GM19043 (cell line): ENCODE results near the gene ASIC2.

Source experiments
- ATAC-seq: cut with Tn5 transposase; IDR thresholded peaks from one replicate; pipeline ENCODE4 v1.9.1; 2021; ENCODE audit warnings: low read depth; ENCODE audit not compliant: unreplicated experiment

Gene ASIC2

GRCh38 chr17:33082529-33083173, 210.4 kb downstream of the ASIC2 start:
- no peak for ATAC-seq

- no peak for ATAC-seq
Observed at GRCh38 chr17:33080091-33080490, 213.0 kb downstream of the ASIC2 start.

- ATAC-seq: no peak
Observed at GRCh38 chr17:33079201-33079600, 213.9 kb downstream of the ASIC2 start.

DNA sequence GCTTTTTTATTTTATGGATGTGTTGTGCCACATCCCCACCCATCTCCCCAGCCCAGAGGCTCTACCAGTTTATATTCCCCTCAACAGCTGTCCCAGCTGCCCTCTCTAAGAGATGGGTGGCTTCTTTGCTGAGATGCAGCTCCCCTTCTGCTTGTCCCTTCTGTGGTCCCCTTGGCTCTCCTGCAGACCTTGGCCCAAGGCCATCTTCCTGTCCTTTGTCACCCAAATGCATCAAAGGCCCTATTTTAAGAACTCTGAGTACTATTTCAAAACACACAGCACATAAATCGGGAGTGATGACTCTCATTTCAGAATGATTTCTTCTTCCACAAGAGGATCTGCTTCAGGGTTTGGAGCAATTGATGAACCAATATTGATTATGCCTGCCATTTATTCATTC, 216.1 kb downstream of the ASIC2 start:
- ATAC-seq: no peak

DNA sequence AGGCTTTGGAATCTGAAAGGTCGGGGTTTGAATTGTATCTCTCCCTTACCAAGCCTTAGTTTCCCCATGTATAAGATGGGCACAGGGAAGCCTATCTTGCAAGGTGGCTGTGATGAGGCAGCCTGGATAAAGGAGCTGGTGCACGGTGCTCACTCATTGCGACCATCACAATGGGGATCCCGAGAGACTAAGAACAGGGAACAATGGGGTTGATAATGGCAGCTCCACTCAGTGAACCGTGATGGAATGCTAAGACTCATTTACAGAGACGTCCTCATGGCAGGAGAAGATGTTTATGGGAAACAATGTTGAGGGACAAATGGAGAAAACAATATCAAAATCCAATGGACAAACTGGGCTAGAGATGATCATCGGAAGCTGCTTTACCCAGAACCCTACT, 219.7 kb downstream of the ASIC2 start:
- no peak for ATAC-seq

- no peak for ATAC-seq
Observed at GRCh38 chr17:33072421-33073161, 220.5 kb downstream of the ASIC2 start.

- ATAC-seq: no peak
Observed at GRCh38 chr17:33071656-33072055, 221.4 kb downstream of the ASIC2 start.

DNA sequence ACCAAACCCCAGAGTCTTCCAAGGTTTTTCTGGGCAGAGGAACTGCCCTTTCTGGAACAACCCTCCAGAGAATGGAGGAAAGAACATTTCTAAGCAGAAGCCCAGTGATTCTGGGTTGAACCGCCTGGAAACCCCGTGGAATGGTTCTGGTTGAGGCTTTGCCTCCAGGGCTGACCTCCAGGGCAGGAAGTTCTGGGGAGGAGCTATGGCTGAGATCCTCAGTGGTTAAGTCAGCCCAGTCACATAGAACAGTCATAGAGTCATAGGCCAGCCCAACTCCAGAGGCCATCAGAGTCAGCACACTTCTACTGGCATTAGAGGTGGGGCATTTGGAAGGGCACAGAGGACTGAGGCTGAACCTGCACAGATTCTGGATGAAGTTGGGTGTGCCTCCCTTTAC, 235.5 kb downstream of the ASIC2 start:
- no peak for ATAC-seq

DNA sequence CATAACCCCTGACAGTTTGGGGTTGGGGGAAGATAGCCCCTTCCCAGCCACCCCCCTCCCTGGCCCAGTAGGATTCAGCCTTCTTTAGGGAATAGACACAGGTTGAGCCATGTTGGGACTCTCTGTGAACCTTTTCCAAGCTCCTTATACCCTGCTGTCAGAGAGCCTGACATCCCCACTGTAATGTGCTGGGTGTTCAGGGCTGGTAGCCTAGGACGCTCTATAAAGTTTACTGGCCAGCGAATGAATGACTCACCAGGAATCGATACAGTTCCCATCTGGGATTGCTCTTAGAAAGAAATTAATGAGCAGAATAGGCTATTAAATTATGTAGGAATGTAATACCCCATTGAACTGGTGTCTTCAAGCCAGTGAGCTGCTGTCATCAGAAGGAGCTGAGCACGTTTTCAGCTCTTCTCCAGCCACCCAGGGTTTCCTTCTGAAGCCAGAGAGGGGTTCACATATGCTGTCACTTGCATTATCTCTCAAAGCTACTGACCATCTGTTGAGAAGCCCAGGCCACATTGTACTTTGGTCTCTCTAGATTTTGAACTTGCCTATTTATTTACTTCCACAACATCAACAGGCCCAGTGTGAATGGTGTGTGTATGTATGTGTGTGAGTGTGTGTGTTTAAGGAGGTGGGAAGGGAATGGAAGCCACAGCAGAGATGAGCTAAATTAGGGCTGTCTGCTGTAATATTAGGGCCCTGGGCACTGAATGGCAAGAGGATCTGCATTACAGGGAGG, 236.5 kb downstream of the ASIC2 start:
- no peak for ATAC-seq

- ATAC-seq: no peak
Observed at GRCh38 chr17:33055746-33056145, 237.3 kb downstream of the ASIC2 start.

DNA sequence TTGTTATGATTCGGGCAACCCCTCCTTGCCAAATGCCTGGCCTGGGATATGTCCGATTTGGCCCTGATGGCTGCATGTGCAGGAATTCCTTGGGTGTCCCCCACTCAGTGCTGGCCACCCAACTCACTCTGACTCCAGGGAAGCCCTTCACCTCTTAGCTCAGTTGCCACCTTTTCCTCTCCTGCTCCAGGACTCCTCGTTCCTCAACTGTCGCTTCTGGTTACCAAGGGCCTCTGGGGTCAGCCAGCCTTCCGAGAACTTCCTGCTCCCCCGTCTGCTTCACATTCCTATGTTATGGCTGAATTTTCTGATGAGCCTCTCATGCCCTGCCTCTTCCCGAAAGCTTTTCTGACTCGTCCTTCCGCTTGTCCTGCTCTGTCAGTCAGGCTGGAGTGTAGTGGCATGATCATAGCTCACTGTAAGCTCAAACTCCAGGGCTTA, 237.9 kb downstream of the ASIC2 start:
- ATAC-seq: no peak

GRCh38 chr17:33054412-33054811, 238.7 kb downstream of the ASIC2 start:
- ATAC-seq: no peak

DNA sequence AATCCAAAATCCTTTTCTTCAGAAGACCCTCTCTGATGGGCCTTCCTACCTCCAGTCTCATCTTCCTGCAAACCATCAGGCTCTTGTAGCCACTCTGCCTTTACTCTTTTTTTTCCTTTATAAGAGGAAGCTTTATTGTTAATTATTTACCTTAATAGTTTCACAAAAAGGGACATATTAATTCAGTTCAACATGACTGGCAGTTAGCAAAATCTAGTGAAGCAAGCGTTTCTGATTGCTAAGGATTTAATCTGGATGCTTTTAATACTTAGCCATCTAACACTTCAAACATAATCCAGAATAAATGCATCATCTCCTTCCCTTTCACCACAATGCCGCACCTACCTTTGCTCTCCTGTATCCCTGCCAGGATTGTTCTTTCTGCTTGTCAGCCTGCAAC, 239.4 kb downstream of the ASIC2 start:
- no peak for ATAC-seq

DNA sequence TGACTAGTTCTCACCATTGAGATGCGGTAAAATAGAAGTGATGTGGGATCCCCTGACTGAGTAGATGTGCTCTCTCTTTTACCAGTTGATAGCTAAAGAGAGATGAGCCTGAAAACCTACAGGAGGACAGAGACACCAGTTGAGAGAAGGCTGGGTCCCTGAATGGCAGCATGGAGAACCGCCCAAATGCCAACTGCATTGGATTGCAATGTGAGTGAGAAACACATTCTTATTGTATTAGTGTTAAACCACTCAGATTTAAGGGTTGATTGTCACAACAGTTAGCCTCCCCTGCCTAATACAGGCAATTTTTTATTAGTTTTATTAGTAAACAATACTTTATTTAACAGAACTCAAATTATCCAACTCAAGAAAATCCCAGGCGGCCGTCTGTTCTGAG, 240.2 kb downstream of the ASIC2 start:
- ATAC-seq: no peak

- no peak for ATAC-seq
Observed at GRCh38 chr17:33050611-33051140, 242.4 kb downstream of the ASIC2 start.

GRCh38 chr17:33049781-33050414, 243.2 kb downstream of the ASIC2 start:
- no peak for ATAC-seq

DNA sequence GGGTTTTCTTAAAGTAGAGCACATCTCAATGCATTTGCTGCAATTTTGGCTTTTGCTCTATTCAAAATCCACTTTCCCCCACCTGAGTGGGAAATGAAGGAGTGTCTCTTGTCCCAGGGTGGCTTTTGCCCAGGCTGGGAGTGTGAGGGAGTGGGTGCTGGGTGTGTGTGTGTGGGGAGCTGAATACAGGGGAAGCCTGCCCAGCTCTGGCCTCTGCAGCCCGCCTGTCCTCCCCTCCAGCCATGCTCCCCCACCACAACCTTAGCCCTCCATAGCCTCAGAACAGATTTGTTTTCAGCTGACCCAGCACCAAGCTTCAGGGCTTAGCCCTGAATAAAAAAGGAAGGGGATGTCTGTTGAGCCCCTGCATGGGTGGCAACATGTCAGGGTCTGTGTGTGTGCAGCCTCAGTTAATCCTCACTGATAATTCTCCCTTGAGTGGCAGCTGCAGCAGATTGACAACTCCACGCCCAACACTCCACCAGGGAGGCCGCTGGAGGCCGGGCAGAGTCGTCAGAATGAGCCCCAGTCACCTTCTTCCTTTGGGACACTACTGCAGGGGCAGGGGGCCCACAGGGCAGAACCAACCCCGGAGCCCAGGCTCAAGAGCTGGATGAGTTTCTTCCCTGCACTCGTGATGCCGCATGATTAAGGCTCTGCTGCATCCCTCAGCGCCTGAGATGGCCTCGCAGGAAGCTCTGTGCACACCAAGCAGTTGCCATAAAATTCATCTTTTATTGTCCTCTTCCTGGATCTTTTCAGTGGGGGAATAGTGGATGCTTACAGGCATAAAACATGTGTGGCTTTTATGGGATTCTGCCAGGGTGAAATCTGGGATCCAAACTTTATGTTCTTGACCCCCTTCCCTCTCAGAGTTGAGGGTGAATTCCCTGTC, 246.5 kb downstream of the ASIC2 start:
- ATAC-seq: no peak

GRCh38 chr17:33045216-33045615, 247.9 kb downstream of the ASIC2 start:
- ATAC-seq: no peak

GRCh38 chr17:33044771-33045170, 248.3 kb downstream of the ASIC2 start:
- no peak for ATAC-seq

- ATAC-seq: no peak
Observed at GRCh38 chr17:33040461-33040860, 252.6 kb downstream of the ASIC2 start.
